Vagina (tissue), 2 donors: ENCODE measurements around the gene MOCS2.

Experiments used
- POLR2A ChIP-seq, 2 donors: fragments of 450-650 bp; IDR thresholded peaks; one replicate each; pipeline ENCODE4 v1.6.1; 2017; ENCODE audit warnings: antibody characterized with exemption in 2 of 2, mild to moderate bottlenecking in 2 of 2, moderate library complexity in 2 of 2
- TF ChIP-seq, protein P1 (sequence below), 3 experiments: fragments of 450-650 bp in 2 of 3; fragments of 200-600 bp in 1 of 3; sonication (generic) in 1 of 3; IDR thresholded peaks; one replicate each; pipeline ENCODE4 v1.5.1; 2017 to 2019; ENCODE audit warnings: antibody characterized with exemption in 3 of 3, mild to moderate bottlenecking in 2 of 3, moderate library complexity in 2 of 3

DNA sequence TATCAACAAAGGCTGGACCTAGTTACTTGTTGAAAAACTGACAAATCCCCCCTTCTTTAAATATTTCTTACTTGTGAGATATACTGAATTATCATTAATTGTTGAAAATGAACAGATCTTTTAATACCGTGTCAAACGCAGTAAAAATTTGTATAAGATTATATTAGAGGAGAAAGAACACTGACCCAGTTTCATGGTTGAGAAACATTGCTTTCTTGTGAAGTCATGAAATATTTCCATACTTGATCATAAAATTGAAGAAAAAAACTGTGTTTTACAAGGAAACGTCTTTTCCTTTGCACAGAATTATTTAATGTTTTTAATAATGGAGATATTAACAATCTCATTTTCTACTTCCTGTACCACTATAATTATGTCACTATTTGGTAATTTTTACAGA is 45.8 kb downstream of the MOCS2 start:
- no peak for TF ChIP-seq POLR2A (IDR thresholded peaks at IDR 0.05)
- TF ChIP-seq, protein P1, sequence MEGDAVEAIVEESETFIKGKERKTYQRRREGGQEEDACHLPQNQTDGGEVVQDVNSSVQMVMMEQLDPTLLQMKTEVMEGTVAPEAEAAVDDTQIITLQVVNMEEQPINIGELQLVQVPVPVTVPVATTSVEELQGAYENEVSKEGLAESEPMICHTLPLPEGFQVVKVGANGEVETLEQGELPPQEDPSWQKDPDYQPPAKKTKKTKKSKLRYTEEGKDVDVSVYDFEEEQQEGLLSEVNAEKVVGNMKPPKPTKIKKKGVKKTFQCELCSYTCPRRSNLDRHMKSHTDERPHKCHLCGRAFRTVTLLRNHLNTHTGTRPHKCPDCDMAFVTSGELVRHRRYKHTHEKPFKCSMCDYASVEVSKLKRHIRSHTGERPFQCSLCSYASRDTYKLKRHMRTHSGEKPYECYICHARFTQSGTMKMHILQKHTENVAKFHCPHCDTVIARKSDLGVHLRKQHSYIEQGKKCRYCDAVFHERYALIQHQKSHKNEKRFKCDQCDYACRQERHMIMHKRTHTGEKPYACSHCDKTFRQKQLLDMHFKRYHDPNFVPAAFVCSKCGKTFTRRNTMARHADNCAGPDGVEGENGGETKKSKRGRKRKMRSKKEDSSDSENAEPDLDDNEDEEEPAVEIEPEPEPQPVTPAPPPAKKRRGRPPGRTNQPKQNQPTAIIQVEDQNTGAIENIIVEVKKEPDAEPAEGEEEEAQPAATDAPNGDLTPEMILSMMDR (IDR thresholded peaks at IDR 0.05), result no peak
